GM23248 (cell line): Measurements from ENCODE around the gene C14orf119.

Experiments
- EZH2 ChIP-seq: fragments of 200-600 bp; sonication (generic); IDR thresholded peaks from 2 replicates; pipeline ENCODE4 v1.6.1; 2018; ENCODE audit warnings: antibody characterized with exemption, mild to moderate bottlenecking; ENCODE audit not compliant: insufficient read depth, poor library complexity, severe bottlenecking
- EZH2phosphoT487 ChIP-seq: fragments of 200-600 bp; sonication (generic); IDR thresholded peaks from 2 replicates; pipeline ENCODE4 v1.6.1; 2018; ENCODE audit warnings: antibody characterized with exemption, moderate library complexity, mild to moderate bottlenecking, low read depth; ENCODE audit not compliant: insufficient read depth

- TF ChIP-seq EZH2 = no peak
- no peak for TF ChIP-seq EZH2phosphoT487
Observed at GRCh38 chr14:23113431-23114119, 18.3 kb downstream of the C14orf119 start.
